ENCODE data around the gene ASF1A.

GRCh38 chr6:118877806-118878205, 16.1 kb upstream of the ASF1A start:
- TF ChIP-seq EP300 (IDR thresholded peaks at IDR 0.05; ENCODE audit: low read length) (no peak), ZNF274 (IDR thresholded peaks at IDR 0.05; ENCODE audit: borderline replicate concordance, low read depth, low read length) (no peak), FUS (optimal IDR thresholded peaks at IDR 0.05; ENCODE audit: low read depth, low read length) (no peak), MEF2A (IDR thresholded peaks at IDR 0.05; ENCODE audit: control insufficient read depth, low read depth, low read length) (no peak)
